Activated naive CD8-positive, alpha-beta T cell (primary cell): ENCODE results near the gene ITGBL1.

Experiments used
- H3K27ac Mint-ChIP-seq: one replicate; pipeline ENCODE4 v1.8.0; 2021; ENCODE audit warnings: mixed read lengths
- H3K27me3 Mint-ChIP-seq: one replicate; pipeline ENCODE4 v1.8.0; 2021; ENCODE audit warnings: mixed read lengths
- H3K36me3 Mint-ChIP-seq: one replicate; pipeline ENCODE4 v1.8.0; 2021; ENCODE audit warnings: mixed read lengths
- H3K4me1 Mint-ChIP-seq: one replicate; pipeline ENCODE4 v1.8.0; 2021; ENCODE audit warnings: low read depth, mixed read lengths
- H3K4me3 Mint-ChIP-seq: one replicate; pipeline ENCODE4 v1.8.0; 2021; ENCODE audit warnings: mild to moderate bottlenecking, mixed read lengths
- H3K9me3 Mint-ChIP-seq: one replicate; pipeline ENCODE4 v1.8.0; 2021; ENCODE audit warnings: low read depth, mixed read lengths

Gene ITGBL1

DNA sequence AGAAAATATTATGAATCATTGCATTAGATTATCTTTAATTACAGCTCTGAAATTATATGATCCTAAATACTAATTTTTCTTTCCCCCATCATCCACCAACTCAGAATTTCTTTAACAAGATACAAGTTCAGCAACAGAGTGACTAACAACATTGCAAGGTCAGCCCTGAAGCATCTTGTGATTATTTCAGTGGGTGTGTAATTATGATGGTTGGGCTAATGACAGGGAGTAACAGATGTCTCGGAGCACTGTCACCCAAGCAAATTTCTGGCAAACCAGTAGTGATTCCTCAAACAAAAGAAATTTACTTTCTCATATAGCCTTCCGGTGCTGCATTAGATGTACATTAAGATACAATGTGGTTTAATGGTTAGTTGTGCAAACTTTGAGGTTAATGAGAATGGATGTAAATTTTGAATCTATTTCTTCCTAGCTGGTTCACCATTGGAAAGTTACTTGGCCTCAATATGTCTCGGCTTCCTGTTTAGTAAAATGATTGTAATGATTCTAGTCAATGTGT lies 238.9 kb downstream of the ITGBL1 start:
- H3K9me3 Mint-ChIP-seq, result no peaks in the 10 kb centered on the region
- no peak overlapping the region for H3K4me3 Mint-ChIP-seq
- H3K27me3 Mint-ChIP-seq, result peaks cover 10% of the 10 kb centered on the region
- H3K4me1 Mint-ChIP-seq, result no peaks in the 10 kb centered on the region
- H3K36me3 Mint-ChIP-seq, result no peaks in the 10 kb centered on the region
- no peak overlapping the region for H3K27ac Mint-ChIP-seq

DNA sequence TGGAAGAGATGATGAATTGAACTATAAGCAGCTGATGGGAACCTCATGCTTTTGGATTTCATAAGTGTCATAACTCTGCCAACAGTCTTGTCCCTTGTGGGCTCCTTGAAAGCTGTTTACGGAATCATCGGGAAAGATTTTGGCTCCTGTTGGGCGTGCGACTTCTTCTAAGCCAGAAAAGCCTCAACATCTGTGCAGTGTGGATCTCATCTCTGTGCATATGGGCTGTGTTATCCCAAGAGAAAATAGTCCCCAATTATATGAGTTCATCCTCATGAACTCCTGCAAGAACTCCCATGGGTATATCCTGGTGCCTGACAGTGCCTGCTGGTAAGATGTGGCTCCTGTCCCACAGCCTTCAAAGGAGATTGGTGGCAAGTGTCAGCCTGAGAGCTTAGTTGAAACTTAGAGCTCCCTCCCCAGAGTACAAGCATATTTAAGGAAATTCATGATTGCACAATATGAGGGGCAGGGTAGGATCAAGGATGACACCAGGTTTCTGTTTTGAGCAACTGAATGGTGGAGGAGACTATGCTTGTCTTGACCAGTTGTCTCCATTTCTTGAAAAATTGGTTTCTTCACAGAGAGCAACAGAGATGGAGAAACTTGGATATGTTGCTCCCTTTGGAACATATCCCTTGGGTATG lies 243.5 kb downstream of the ITGBL1 start:
- Mint-ChIP-seq H3K4me3 (no peak overlapping the region), H3K4me1 (no peaks in the 10 kb centered on the region), H3K27me3 (peaks cover 5% of the 10 kb centered on the region), H3K9me3 (no peaks in the 10 kb centered on the region), H3K36me3 (no peaks in the 10 kb centered on the region), H3K27ac (no peak overlapping the region)

DNA sequence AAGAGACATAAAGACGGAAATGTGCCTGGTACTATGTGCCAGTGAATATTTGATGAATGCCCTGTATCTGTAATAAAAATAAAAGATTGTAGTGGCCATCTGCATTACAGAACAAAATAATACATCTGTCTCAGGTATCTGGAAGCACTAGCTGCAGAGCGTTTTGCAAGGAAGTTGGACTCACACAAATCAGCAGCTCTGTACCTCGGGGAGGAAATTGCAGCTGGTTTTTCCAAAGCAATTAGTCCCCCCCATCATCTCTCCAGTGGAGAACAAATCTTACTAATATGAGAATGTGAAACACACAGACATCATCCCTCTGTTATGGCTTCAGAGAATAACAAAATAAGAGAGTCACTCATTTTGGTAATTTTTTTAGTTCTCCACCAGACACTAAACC lies 245.3 kb downstream of the ITGBL1 start:
- H3K9me3 Mint-ChIP-seq, result no peaks in the 10 kb centered on the region
- H3K27me3 Mint-ChIP-seq, result peaks cover 5% of the 10 kb centered on the region
- no peaks in the 10 kb centered on the region for H3K36me3 Mint-ChIP-seq
- H3K4me1 Mint-ChIP-seq, result no peaks in the 10 kb centered on the region
- no peak overlapping the region for H3K4me3 Mint-ChIP-seq
- no peak overlapping the region for H3K27ac Mint-ChIP-seq

DNA sequence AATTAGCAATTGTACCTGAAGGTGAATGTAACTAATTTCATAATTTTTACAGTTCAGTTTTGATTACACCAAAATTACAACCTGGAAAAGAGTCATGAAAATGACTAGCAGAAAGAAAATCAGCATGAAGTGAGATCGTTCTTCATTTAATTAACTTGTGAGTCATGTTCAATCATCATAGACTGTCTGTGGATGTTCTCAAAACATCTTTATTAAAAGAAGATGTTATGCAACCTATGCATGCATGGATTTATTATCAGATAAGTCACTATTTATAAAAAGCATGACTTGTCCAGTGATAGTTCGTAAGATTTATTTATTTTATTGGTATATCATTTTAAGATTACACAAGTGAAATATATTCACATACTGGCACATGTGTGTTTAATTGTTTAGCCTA lies 245.9 kb downstream of the ITGBL1 start:
- no peaks in the 10 kb centered on the region for H3K36me3 Mint-ChIP-seq
- H3K4me3 Mint-ChIP-seq, result no peak overlapping the region
- H3K27ac Mint-ChIP-seq, result no peak overlapping the region
- no peaks in the 10 kb centered on the region for H3K9me3 Mint-ChIP-seq
- H3K4me1 Mint-ChIP-seq, result no peaks in the 10 kb centered on the region
- H3K27me3 Mint-ChIP-seq, result peaks cover 5% of the 10 kb centered on the region

DNA sequence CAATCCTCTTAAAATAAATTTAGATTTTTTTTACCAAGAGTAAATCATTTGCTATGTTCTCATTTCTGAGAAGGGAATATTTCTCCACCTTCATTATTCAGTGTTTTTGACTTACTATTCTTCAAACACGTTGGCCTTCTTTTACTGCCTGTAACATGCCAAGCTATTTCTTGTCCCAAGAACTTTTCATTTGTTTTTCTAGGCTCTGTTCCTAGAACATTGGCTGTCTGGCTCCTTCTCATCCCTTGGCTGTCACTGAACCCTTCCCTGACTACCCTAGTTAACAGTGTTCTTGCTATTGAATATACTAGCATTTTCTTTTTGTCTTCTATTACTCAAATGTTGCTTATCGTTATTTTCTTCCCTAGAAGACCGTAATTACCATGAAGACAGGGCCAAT lies 248.1 kb downstream of the ITGBL1 start:
- peaks cover 3% of the 10 kb centered on the region for H3K27me3 Mint-ChIP-seq
- no peaks in the 10 kb centered on the region for H3K9me3 Mint-ChIP-seq
- H3K4me3 Mint-ChIP-seq, result no peak overlapping the region
- no peak overlapping the region for H3K27ac Mint-ChIP-seq
- H3K36me3 Mint-ChIP-seq, result no peaks in the 10 kb centered on the region
- no peaks in the 10 kb centered on the region for H3K4me1 Mint-ChIP-seq

DNA sequence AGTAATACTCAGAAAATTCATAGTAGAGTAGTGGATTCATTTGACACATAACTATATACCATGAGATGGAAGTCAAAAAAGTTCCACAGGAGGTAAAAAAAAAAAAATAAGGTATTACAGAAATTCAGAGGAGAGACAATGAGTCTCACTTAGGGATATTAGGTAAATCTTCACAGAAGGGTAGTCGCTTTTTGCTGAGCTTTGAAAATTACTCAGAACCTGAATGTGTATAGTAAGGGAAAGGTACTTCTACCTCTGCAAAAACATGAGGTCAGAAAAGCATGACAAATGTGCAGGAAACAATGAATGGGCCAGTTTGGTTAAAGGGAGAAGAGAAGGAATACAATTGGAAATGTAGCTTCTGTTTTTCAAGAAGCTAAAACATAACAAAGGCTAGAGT lies 250.6 kb downstream of the ITGBL1 start:
- H3K4me3 Mint-ChIP-seq, result no peak overlapping the region
- no peaks in the 10 kb centered on the region for H3K36me3 Mint-ChIP-seq
- no peaks in the 10 kb centered on the region for H3K9me3 Mint-ChIP-seq
- H3K4me1 Mint-ChIP-seq, result peaks cover 11% of the 10 kb centered on the region
- no peak overlapping the region for H3K27ac Mint-ChIP-seq
- peaks cover 3% of the 10 kb centered on the region for H3K27me3 Mint-ChIP-seq

DNA sequence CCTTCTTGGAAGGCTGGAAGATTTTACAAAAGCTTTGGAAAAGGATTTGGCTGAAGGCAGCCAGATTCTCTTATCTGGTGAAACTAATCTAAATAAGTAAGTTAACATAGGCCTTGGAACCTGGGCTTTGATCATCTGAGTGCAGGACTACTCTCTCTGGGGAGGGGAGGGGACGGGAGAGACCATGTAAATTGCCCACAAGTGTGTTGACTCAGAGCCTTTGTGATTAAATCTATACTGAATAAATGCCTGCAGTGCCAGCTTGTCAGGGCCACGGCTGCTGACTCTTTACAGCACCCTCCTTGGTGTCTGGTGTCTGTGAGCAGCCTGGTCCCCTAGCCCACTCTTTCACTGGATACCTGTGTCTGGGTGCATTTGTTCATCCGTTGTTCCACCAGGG lies 251.4 kb downstream of the ITGBL1 start:
- no peak overlapping the region for H3K27ac Mint-ChIP-seq
- H3K4me1 Mint-ChIP-seq, result peaks cover 11% of the 10 kb centered on the region
- H3K27me3 Mint-ChIP-seq, result peaks cover 3% of the 10 kb centered on the region
- no peaks in the 10 kb centered on the region for H3K9me3 Mint-ChIP-seq
- H3K4me3 Mint-ChIP-seq, result no peak overlapping the region
- H3K36me3 Mint-ChIP-seq, result no peaks in the 10 kb centered on the region

DNA sequence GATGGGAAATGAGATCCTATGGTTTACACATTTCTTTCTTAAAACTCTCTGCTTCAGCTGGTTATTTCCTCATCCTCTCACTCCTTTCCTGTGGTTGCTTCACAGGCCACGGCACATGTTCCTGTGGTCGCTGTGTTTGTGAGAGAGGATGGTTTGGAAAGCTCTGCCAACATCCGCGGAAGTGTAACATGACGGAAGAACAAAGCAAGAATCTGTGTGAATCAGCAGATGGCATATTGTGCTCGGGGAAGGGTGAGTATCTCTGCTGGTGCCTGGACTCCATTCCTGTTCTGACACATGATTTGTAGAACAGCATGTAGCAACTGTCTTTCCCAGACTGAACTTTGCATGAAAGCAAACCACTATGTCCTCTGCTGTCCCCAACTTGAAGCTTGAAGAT lies 254.2 kb downstream of the ITGBL1 start:
- Mint-ChIP-seq H3K36me3 (no peaks in the 10 kb centered on the region), H3K27ac (no peak overlapping the region)

DNA sequence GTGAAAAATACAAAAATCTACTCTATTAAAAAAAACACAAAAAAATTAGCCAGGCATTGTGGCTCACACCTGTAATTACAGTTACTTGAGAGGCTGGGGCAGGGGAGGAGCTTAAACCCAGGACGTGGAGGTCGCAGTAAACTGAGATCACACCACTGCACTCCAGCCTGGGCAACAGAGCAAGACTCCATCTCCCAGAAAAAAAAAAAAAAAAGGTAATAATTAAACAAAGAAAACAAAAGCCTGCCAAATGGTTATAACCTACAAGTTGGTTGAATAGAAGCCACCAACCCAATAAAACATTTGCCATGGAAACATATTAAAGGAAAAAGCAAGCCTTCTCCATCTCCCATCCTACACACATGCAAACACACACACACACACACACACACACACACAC lies 255.2 kb downstream of the ITGBL1 start:
- Mint-ChIP-seq H3K27ac (no peak overlapping the region), H3K27me3 (peaks cover 7% of the 10 kb centered on the region), H3K9me3 (no peaks in the 10 kb centered on the region), H3K4me1 (peaks cover 11% of the 10 kb centered on the region), H3K36me3 (no peaks in the 10 kb centered on the region), H3K4me3 (no peak overlapping the region)

More for the DNA sequence above, 254.2 kb downstream of the ITGBL1 start:
- no peaks in the 10 kb centered on the region for H3K9me3 Mint-ChIP-seq
- peaks cover 7% of the 10 kb centered on the region for H3K27me3 Mint-ChIP-seq
- peaks cover 11% of the 10 kb centered on the region for H3K4me1 Mint-ChIP-seq
- H3K4me3 Mint-ChIP-seq, result no peak overlapping the region

DNA sequence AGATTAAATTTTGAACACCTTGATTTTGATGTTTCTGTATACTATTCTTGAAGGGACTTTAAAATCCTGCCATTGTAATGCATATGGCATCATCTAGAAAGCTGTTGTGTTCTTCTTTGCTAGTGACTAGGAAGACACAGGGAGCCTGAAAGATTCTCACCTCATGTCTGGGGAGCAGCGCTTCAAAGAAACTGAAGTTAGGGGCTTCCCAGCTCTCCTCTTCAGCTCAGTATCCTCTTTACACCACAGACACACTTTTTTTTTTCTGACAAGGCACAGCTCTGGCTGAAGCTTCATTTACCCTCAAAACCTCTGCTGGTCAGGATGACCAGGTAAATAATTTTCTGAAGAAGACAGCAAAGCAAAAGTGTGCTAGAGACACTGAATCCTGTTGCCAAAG lies 255.6 kb downstream of the ITGBL1 start:
- Mint-ChIP-seq H3K4me3 (no peak overlapping the region), H3K4me1 (peaks cover 11% of the 10 kb centered on the region), H3K27me3 (peaks cover 7% of the 10 kb centered on the region), H3K9me3 (no peaks in the 10 kb centered on the region), H3K27ac (no peak overlapping the region), H3K36me3 (no peaks in the 10 kb centered on the region)

DNA sequence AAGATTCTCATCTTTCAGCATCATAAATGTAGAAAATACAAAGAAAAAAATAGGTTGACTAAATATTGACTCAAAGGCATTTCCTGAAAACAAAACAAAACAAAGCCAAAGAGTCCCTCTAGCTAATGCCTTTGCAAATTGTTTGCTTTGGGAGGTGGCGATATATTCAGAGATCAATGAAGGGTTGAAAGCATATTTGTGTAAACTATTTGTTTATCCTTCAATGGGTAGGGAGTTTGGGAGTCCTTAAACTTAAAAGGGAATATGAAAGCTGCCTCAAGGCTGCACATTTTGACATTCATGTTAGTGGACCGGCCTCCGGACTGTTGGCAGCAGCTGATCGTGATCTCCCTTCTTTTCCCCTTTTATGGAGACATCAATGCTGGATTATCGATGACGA lies 257.5 kb downstream of the ITGBL1 start:
- H3K4me1 Mint-ChIP-seq, result peaks cover 11% of the 10 kb centered on the region
- no peak overlapping the region for H3K27ac Mint-ChIP-seq
- H3K36me3 Mint-ChIP-seq, result no peaks in the 10 kb centered on the region
- peaks cover 5% of the 10 kb centered on the region for H3K27me3 Mint-ChIP-seq
- no peak overlapping the region for H3K4me3 Mint-ChIP-seq
- no peaks in the 10 kb centered on the region for H3K9me3 Mint-ChIP-seq

DNA sequence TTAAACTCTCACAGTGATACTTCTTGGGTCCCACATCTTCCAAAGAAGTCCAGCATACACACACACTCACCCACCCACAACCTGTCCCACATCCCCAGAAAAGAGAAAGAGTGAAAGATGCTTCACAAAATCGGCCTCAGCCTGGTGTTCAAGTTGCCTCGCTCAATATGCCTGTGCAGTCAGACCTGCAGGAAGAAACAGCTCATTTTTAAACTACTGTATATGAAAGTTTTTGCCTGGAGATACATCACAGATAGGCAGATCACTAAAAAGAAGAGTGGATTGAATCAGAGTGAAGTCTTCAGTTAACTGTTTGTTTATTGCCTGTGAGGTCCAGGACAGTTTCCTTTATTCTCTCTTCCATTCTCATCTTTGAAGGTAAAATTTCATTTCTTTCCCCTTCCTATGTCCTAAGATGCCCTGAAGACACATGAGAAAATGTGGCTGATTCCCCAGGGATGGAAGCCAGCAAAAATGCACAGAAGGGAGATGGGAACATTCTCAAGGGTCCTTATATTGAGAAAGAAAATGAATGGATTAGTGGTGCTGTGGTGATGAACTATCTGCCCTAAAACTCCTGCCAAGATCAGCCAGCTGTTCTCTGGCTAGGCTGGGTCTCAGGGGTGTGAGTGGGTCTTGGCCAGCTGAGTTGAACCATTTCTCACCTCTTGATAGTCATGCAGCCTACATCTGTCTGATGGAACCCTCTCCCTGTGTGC lies 259.0 kb downstream of the ITGBL1 start:
- peaks cover 7% of the 10 kb centered on the region for H3K4me1 Mint-ChIP-seq
- peaks cover 5% of the 10 kb centered on the region for H3K27me3 Mint-ChIP-seq
- no peak overlapping the region for H3K27ac Mint-ChIP-seq
- H3K4me3 Mint-ChIP-seq, result no peak overlapping the region
- no peaks in the 10 kb centered on the region for H3K9me3 Mint-ChIP-seq
- H3K36me3 Mint-ChIP-seq, result no peaks in the 10 kb centered on the region

DNA sequence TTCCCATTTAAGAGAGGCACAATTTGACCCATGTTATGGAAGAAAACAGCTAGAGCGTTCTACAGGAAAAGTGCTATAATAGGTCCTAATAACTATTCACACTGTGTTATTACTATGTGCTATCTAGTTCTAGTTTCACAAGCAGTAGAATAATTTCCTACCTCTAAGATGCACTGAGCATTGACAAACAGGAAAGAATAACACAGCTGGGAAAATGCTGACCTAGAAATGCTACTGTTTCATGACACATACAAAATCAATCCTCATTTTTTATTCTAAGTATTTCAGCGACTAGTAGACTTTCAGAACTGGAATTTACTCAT lies 259.5 kb downstream of the ITGBL1 start:
- Mint-ChIP-seq H3K27ac (no peak overlapping the region), H3K9me3 (no peaks in the 10 kb centered on the region), H3K4me3 (no peak overlapping the region), H3K4me1 (peaks cover 2% of the 10 kb centered on the region), H3K27me3 (peaks cover 5% of the 10 kb centered on the region), H3K36me3 (no peaks in the 10 kb centered on the region)

DNA sequence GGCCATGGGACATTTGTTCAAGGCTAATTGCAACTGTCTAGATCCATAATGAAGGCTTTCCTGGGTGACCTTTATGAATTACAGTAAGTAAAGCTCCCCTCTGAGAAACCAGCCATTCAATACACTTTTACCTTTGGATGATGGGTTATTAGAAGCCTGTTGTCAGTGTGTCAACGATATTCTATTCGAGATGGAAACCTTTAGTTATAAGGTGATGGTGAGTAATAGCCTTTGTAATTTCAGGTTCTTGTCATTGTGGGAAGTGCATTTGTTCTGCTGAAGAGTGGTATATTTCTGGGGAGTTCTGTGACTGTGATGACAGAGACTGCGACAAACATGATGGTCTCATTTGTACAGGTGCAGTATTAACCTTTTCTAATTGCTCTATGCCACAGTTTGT lies 261.7 kb downstream of the ITGBL1 start:
- H3K4me1 Mint-ChIP-seq, result no peaks in the 10 kb centered on the region
- no peak overlapping the region for H3K27ac Mint-ChIP-seq
- H3K9me3 Mint-ChIP-seq, result no peaks in the 10 kb centered on the region
- H3K27me3 Mint-ChIP-seq, result peaks cover 9% of the 10 kb centered on the region
- no peak overlapping the region for H3K4me3 Mint-ChIP-seq
- no peaks in the 10 kb centered on the region for H3K36me3 Mint-ChIP-seq

DNA sequence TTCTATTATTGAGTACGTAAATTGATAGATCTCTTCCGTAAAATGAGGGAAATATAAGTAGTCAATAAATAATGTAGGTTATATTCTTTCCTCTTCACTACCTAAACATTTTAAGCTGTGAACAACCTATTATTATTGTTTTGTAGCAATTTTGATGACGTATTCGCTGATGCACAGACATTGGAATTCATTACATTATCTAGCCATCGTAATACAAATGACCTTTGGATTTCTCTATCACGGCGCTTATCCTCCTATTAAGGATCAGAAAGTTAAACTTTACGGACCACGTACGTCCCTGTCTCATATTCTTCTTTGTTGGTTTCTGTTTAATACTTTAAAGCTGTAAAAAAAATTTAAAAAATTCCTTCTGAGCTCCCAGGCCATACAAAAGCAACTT lies 264.9 kb downstream of the ITGBL1 start:
- Mint-ChIP-seq H3K27me3 (peaks cover 4% of the 10 kb centered on the region), H3K27ac (no peak overlapping the region), H3K9me3 (no peaks in the 10 kb centered on the region), H3K4me1 (no peaks in the 10 kb centered on the region), H3K36me3 (no peaks in the 10 kb centered on the region), H3K4me3 (no peak overlapping the region)

DNA sequence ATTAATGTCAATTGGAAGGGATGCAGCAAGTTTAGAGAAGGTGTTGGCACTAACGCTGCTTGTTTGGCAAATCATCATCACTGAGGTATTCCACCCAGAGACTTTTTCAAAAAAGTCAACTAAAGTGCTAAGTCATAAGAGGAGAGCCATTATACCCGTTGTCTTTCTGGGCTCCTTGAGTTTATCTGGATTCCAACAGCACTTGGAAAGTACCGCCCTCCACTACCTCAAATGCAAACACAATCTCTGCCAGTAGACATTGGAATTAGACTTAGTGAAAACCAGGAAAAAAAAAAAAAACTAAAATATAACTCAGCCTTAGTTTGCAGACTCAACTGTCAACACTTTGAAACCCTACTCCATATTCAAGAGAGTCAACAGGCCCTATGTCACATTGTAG lies 266.0 kb downstream of the ITGBL1 start:
- Mint-ChIP-seq H3K27me3 (peaks cover 4% of the 10 kb centered on the region), H3K9me3 (no peaks in the 10 kb centered on the region), H3K27ac (no peak overlapping the region), H3K36me3 (no peaks in the 10 kb centered on the region), H3K4me3 (no peak overlapping the region), H3K4me1 (no peaks in the 10 kb centered on the region)
